Breast epithelium (tissue), 3 donors: ENCODE data around the gene PDSS2.
"Not testable (repeated sequence)": the region's sequence is repeated elsewhere in the genome, so short reads cannot be mapped to it uniquely, and the experiment has no call there.

Source experiments
- CTCF ChIP-seq, 3 donors: fragments of 450-650 bp; IDR thresholded peaks; one replicate each; pipeline ENCODE4 v1.5.1; 2016 to 2017; ENCODE audit warnings: antibody characterized with exemption in 3 of 3, mild to moderate bottlenecking in 3 of 3, moderate library complexity in 3 of 3
- POLR2A ChIP-seq: fragments of 450-650 bp; IDR thresholded peaks from one replicate; pipeline ENCODE4 v1.6.1; 2016; ENCODE audit warnings: antibody characterized with exemption, mild to moderate bottlenecking, moderate library complexity

- TF ChIP-seq CTCF (IDR thresholded peaks at IDR 0.05); POLR2A: not testable (repeated sequence)
These were observed 170.1 kb downstream of the PDSS2 start for GRCh38 chr6:107289258-107289657.
